ENCODE results near the gene PTPRU. TPM values are rescaled to one million over a fixed set of nuclear protein-coding genes. Genes with fewer than 3 reads are reported as not detected.

PTPRU gene
- total RNA-seq, 1 experiment from 2014 or later, result 31.4 TPM

DNA sequence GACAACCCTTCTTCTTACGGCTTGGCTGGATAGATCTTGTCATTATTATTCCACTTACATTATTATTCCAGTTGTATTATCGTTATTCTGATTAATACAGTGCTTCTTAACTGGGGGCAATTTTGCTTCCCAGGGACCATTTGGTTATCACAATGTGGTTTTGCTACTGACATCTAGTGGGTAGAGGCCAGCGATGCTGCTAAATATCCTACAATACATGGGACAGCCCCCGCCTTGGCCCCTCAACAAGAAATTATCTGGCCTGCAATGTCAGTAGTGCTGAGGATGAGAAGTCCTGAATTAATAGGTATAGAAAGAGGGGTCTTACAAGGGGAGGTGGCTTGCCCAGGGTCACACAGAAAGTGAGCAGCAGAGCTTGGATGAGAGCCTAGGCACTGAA lies 105.6 kb downstream of the PTPRU start:
- ChIA-PET POLR2A (ENCODE audit: unreplicated experiment) (no interaction called here), CTCF (no interaction called here)
- H3K4me1 ChIP-seq (replicated peaks; ENCODE audit: insufficient read depth), result no peaks in the 10 kb centered on the region
- no peak overlapping the region for H2AFZ ChIP-seq
- H3K4me2 ChIP-seq, result no peak overlapping the region
- H3K27me3 ChIP-seq (ENCODE audit: insufficient read depth, low read depth), result no peaks in the 10 kb centered on the region; the same call in 1 of the 2 replicates
- DNase-seq, result no peak
- no peaks in the 10 kb centered on the region for H3F3A ChIP-seq (ENCODE audit: insufficient read depth, low read depth)
- H3K9me3 ChIP-seq (ENCODE audit: insufficient read depth, low read depth), result no peaks in the 10 kb centered on the region
- no peak overlapping the region for H3K27ac ChIP-seq
- H3K9me2 ChIP-seq (ENCODE audit: insufficient read depth), result no peaks in the 10 kb centered on the region
- TF ChIP-seq EZH2 (IDR thresholded peaks at IDR 0.05; ENCODE audit: low read depth), result no peak
- no peak; the same call in 1 of the 2 replicates for TF ChIP-seq CTCF (conservative IDR thresholded peaks at IDR 0.05)
- no peaks in the 10 kb centered on the region for H3K79me2 ChIP-seq (ENCODE audit: low read depth)
- H4K20me1 ChIP-seq (ENCODE audit: insufficient read depth), result no peaks in the 10 kb centered on the region
- intact Hi-C loops (cut with micrococcal nuclease; ENCODE audit: unreplicated experiment), result loop anchor here (2.0 to 5.0 kb wide), 2 partner anchors 103 to 1040 kb away; no protein-coding TSS in a partner anchor
- H3K4me3 ChIP-seq, result no peak overlapping the region
- H3K36me3 ChIP-seq (ENCODE audit: low read depth), result no peaks in the 10 kb centered on the region
- no TSS peak for BruUV-seq (replicated peaks)

DNA sequence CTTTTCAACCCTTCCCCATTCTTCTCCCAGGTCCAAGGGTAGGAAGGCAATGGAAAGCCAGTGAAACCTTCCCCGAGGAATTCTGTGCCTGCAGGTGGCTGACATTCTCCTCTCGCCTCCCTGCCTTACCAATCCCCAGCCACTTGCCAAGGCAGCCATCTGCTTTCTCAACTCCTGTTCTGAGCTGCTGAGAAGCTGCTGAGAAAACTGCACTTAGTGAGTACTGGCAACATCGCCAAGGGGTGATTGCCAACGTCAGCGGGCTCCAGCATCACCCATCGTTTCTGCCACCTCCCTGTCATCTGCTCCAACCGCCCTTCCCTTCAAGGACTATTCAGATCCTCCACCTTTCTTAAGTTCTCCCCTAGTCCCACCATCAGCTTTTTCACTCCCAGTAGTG lies 106.0 kb downstream of the PTPRU start:
- no peaks in the 10 kb centered on the region for H3K4me1 ChIP-seq (replicated peaks; ENCODE audit: insufficient read depth)
- no peaks in the 10 kb centered on the region for H3K79me2 ChIP-seq (ENCODE audit: low read depth)
- ChIA-PET CTCF (no interaction called here), POLR2A (ENCODE audit: unreplicated experiment) (no interaction called here)
- no peak overlapping the region for H2AFZ ChIP-seq
- H3K27me3 ChIP-seq (ENCODE audit: insufficient read depth, low read depth), result no peaks in the 10 kb centered on the region; the same call in 1 of the 2 replicates
- no peaks in the 10 kb centered on the region for H3K9me2 ChIP-seq (ENCODE audit: insufficient read depth)
- no peaks in the 10 kb centered on the region for H3F3A ChIP-seq (ENCODE audit: insufficient read depth, low read depth)
- DNase-seq, result no peak
- no TSS peak for BruUV-seq (replicated peaks)
- no peak overlapping the region for H3K4me3 ChIP-seq
- H3K36me3 ChIP-seq (ENCODE audit: low read depth), result no peaks in the 10 kb centered on the region
- H3K9me3 ChIP-seq (ENCODE audit: insufficient read depth, low read depth), result no peaks in the 10 kb centered on the region
- H4K20me1 ChIP-seq (ENCODE audit: insufficient read depth), result no peaks in the 10 kb centered on the region
- H3K27ac ChIP-seq, result no peak overlapping the region
- no peak overlapping the region for H3K4me2 ChIP-seq
- intact Hi-C loops (cut with micrococcal nuclease; ENCODE audit: unreplicated experiment), result loop anchor here (5.0 kb wide), 1 partner anchor 1040 kb away; no protein-coding TSS in a partner anchor
- no peak for TF ChIP-seq CTCF (conservative IDR thresholded peaks at IDR 0.05)

DNA sequence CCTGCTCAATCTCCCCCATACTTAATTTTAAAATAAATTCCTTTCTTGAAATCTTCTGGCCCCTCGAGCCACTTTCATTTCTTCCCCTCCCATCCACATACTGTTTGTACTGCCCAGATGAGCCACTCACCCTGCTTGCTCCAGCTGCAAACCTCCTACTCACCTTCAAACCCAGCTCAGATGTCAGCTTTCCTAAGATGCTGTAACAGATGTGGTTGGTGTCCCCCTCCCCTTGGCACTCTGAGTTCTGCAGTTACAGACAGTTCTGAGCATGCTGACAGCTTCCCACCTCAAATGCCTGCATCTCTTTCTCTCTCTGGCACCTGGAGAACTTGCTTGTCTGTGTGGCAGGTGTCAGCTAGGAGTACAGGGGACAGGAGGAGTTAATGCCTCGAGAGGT lies 106.7 kb downstream of the PTPRU start:
- H2AFZ ChIP-seq, result no peak overlapping the region
- H3K4me3 ChIP-seq, result no peak overlapping the region
- H3K27me3 ChIP-seq (ENCODE audit: insufficient read depth, low read depth), result no peaks in the 10 kb centered on the region; the same call in 1 of the 2 replicates
- TF ChIP-seq CTCF (conservative IDR thresholded peaks at IDR 0.05), result no peak
- TF ChIP-seq EZH2 (IDR thresholded peaks at IDR 0.05; ENCODE audit: low read depth), result no peak
- H3K4me1 ChIP-seq (replicated peaks; ENCODE audit: insufficient read depth), result no peaks in the 10 kb centered on the region
- intact Hi-C loops (cut with micrococcal nuclease; ENCODE audit: unreplicated experiment), result loop anchor here (5.0 kb wide), 1 partner anchor 1039 kb away; no protein-coding TSS in a partner anchor
- no TSS peak for BruUV-seq (replicated peaks)
- H3F3A ChIP-seq (ENCODE audit: insufficient read depth, low read depth), result no peaks in the 10 kb centered on the region
- H3K79me2 ChIP-seq (ENCODE audit: low read depth), result no peaks in the 10 kb centered on the region
- POLR2A ChIA-PET (ENCODE audit: unreplicated experiment), result no interaction called here
- CTCF ChIA-PET, result no interaction called here
- no peaks in the 10 kb centered on the region for H4K20me1 ChIP-seq (ENCODE audit: insufficient read depth)
- no peaks in the 10 kb centered on the region for H3K9me2 ChIP-seq (ENCODE audit: insufficient read depth)
- no peak overlapping the region for H3K4me2 ChIP-seq
- H3K36me3 ChIP-seq (ENCODE audit: low read depth), result no peaks in the 10 kb centered on the region
- no peaks in the 10 kb centered on the region for H3K9me3 ChIP-seq (ENCODE audit: insufficient read depth, low read depth)
- DNase-seq, result no peak
- no peak overlapping the region for H3K27ac ChIP-seq

Measured in PC-9 (cell line).